ENCODE measurements around the gene CNTN6.

Gene CNTN6

GRCh38 chr3:1191026-1191425, 98.2 kb downstream of the CNTN6 start:
- H3K4me3 ChIP-seq (ENCODE audit: low read length): no peak overlapping the region
- TF ChIP-seq CTCF (IDR thresholded peaks at IDR 0.05; ENCODE audit: insufficient read depth, low read depth, low read length, missing control alignments): no peak
- DNase-seq (ENCODE audit: low read depth): no peak

- peak; percentile 11 for DNase-seq (ENCODE audit: low read depth)
- no peak overlapping the region for H3K4me3 ChIP-seq (ENCODE audit: low read length)
- no peak for TF ChIP-seq CTCF (IDR thresholded peaks at IDR 0.05; ENCODE audit: insufficient read depth, low read depth, low read length, missing control alignments)
Observed at GRCh38 chr3:1195947-1196346, 103.1 kb downstream of the CNTN6 start.

GRCh38 chr3:1197051-1197450, 104.2 kb downstream of the CNTN6 start:
- no peak overlapping the region for H3K4me3 ChIP-seq (ENCODE audit: low read length)
- peak; percentile 3 for DNase-seq (ENCODE audit: low read depth)
- TF ChIP-seq CTCF (IDR thresholded peaks at IDR 0.05; ENCODE audit: insufficient read depth, low read depth, low read length, missing control alignments): no peak

- no peak overlapping the region for H3K4me3 ChIP-seq (ENCODE audit: low read length)
- TF ChIP-seq CTCF (IDR thresholded peaks at IDR 0.05; ENCODE audit: insufficient read depth, low read depth, low read length, missing control alignments): no peak
- DNase-seq (ENCODE audit: low read depth): no peak
Observed at GRCh38 chr3:1200371-1200770, 107.5 kb downstream of the CNTN6 start.

GRCh38 chr3:1207904-1208303, 115.1 kb downstream of the CNTN6 start:
- H3K4me3 ChIP-seq (ENCODE audit: low read length): no peak overlapping the region
- no peak for DNase-seq (ENCODE audit: low read depth)
- no peak for TF ChIP-seq CTCF (IDR thresholded peaks at IDR 0.05; ENCODE audit: insufficient read depth, low read depth, low read length, missing control alignments)

- no peak for TF ChIP-seq CTCF (IDR thresholded peaks at IDR 0.05; ENCODE audit: insufficient read depth, low read depth, low read length, missing control alignments)
- no peak for DNase-seq (ENCODE audit: low read depth)
- H3K4me3 ChIP-seq (ENCODE audit: low read length): no peak overlapping the region
Observed at GRCh38 chr3:1214933-1215332, 122.1 kb downstream of the CNTN6 start.

- no peak for TF ChIP-seq CTCF (IDR thresholded peaks at IDR 0.05; ENCODE audit: insufficient read depth, low read depth, low read length, missing control alignments)
- no peak overlapping the region for H3K4me3 ChIP-seq (ENCODE audit: low read length)
- no peak for DNase-seq (ENCODE audit: low read depth)
Observed at GRCh38 chr3:1216856-1217255, 124.0 kb downstream of the CNTN6 start.

All from epithelial cell of esophagus (primary cell).